GM12892 (cell line): ENCODE results near the gene FAM98B.

Experiments
- DNase-seq: peaks from one replicate; pipeline ENCODE4 v3.0.0; 2011; ENCODE audit not compliant: insufficient read length
- FAIRE-seq: peaks from 2 replicates; lab custom pipeline; 2011; peaks lifted over from hg19 to GRCh38; lab: Jason Lieb, UNC
- POLR2A ChIP-seq: IDR thresholded peaks from 2 replicates; pipeline ENCODE4 v1.6.1; 2011; ENCODE audit warnings: low read depth, low read length, control low read depth
- POLR2AphosphoS5 ChIP-seq: IDR thresholded peaks from 2 replicates; pipeline ENCODE4 v1.6.1; 2011; ENCODE audit warnings: low read depth, low read length, control low read depth
- TAF1 ChIP-seq: IDR thresholded peaks from 2 replicates; pipeline ENCODE4 v1.6.1; 2011; ENCODE audit warnings: low read depth, mild to moderate bottlenecking, control low read depth, low read length, borderline replicate concordance

Gene FAM98B

DNA sequence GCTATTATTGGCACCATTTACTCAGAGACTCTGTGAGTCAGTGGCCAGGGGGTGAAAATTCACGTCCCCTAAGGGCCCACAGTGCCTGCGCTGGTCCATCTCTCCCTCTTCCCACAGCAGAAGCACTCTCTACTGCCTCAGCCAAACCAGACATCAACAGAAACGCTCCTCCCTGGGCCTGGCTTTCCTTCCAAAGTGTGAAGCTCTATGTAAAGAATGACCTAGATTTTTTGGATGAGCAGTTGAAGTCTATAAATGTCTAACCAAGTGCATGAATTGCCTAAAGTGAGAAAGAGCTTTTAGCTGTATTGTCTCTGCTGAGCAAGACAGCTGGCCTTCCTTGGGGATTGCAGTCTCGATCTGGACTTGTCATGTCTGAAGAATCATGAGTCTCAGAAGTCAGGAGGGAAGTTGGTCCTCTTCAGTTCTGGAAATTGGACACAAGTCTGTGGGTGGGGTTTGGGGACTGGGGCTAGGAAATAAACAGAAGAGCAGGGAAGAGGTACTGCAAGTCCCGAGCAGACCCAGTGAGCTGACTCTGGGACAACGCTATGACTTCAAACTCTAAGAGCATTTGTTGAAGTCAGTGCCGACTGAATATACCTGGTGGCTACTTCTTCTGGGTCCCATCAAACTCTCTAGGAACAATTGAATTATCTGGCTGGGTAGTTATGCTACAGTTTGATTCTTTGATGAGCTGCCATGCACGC is 81.7 kb downstream of the FAM98B start:
- DNase-seq (no peak), FAIRE-seq (no peak)
- TF ChIP-seq TAF1 (no peak), POLR2AphosphoS5 (no peak), POLR2A (no peak)

DNA sequence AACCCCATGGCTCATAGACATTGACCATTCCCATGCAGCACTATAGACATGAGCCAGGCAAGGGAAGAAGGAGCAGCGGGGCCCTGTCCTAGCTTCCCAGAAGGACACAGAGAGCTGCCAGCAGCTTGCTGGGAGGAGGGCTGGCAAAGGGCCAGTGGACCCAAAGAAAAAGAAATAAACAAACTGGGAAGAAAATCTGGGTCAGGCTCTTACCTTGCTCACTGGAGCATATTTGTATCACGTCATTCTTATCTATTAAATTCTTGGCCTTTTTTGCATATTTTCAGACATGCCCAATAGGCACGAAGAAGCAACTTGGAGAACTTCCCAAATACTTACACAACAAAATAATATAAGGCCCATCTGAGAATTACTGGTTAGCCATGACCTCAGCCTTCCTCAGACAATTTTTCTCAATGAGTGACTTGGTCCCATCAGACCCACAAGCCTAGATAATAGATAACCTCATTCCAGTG is 82.3 kb downstream of the FAM98B start:
- TF ChIP-seq POLR2A (no peak), TAF1 (no peak), POLR2AphosphoS5 (no peak)
- FAIRE-seq (no peak), DNase-seq (no peak)
